Tibial nerve (tissue), 4 donors: ENCODE results near the gene GPR171. TPM values are rescaled to one million over a fixed set of nuclear protein-coding genes. Genes with fewer than 3 reads are reported as not detected.

Source experiments
- DNase-seq, 2 donors: peaks; one replicate each; pipeline ENCODE4 v3.0.0-alpha.2; 2019; ENCODE audit warnings: low spot score in 2 of 2
- H3K27ac ChIP-seq, 4 donors: fragments of 200-600 bp; sonication (generic) in 3 of 4; one replicate each; pipeline ENCODE4 v1.5.1; 2017 to 2019; ENCODE audit warnings: mild to moderate bottlenecking in 1 of 4
- H3K27me3 ChIP-seq, 2 donors: fragments of 200-600 bp; sonication (generic) in 1 of 2; one replicate each; pipeline versions ENCODE4 v1.5.1 to v1.6.0; 2017 to 2019
- H3K36me3 ChIP-seq, 3 donors: fragments of 200-600 bp; sonication (generic); one replicate each; pipeline ENCODE4 v1.5.1; 2018 to 2019
- H3K4me1 ChIP-seq, 4 donors: fragments of 200-600 bp; sonication (generic) in 3 of 4; one replicate each; pipeline ENCODE4 v1.5.1; 2017 to 2019
- H3K4me3 ChIP-seq, 4 donors: fragments of 200-600 bp; sonication (generic) in 3 of 4; one replicate each; pipeline ENCODE4 v1.5.1; 2017 to 2019; ENCODE audit warnings: mild to moderate bottlenecking in 1 of 4, moderate library complexity in 1 of 4
- H3K9me3 ChIP-seq, 4 donors: fragments of 200-600 bp; sonication (generic) in 3 of 4; one replicate each; pipeline ENCODE4 v1.5.1; 2017 to 2019
- EP300 ChIP-seq, 2 donors: sonication (generic); formaldehyde crosslinking; IDR thresholded peaks; one replicate each; pipeline ENCODE4 v1.6.1; 2017; ENCODE audit warnings: antibody characterized with exemption in 2 of 2, mild to moderate bottlenecking in 1 of 2
- POLR2A ChIP-seq, 2 donors: fragments of 450-650 bp; IDR thresholded peaks; one replicate each; pipeline ENCODE4 v1.6.1; 2017; ENCODE audit warnings: antibody characterized with exemption in 2 of 2, mild to moderate bottlenecking in 2 of 2, moderate library complexity in 2 of 2
- WGBS, 2 donors: methylation state at CpG; one replicate each; pipeline ENCODE4 v1.1.5; 2018; 5-methylcytosine and 5-hydroxymethylcytosine counted together
- total RNA-seq, 4 donors: library from RNA; depleted of rRNA; stranded (reverse); fragments of >200 nt; gene quantifications; one replicate each; pipeline ENCODE4 v1.1.0, GENCODE V29; 2016
- TF ChIP-seq, protein P1 (sequence below), 5 experiments: fragments of 200-600 bp in 3 of 5; fragments of 450-650 bp in 2 of 5; sonication (generic) in 3 of 5; IDR thresholded peaks; one replicate each; pipeline ENCODE4 v1.5.1; 2016 to 2019; ENCODE audit warnings: antibody characterized with exemption in 5 of 5, mild to moderate bottlenecking in 3 of 5, moderate library complexity in 2 of 5

The GPR171 gene
- total RNA-seq, 4 donors from 2014 or later: 0.84 to 2.7 (median 1.3) TPM; not detected in 1

DNA sequence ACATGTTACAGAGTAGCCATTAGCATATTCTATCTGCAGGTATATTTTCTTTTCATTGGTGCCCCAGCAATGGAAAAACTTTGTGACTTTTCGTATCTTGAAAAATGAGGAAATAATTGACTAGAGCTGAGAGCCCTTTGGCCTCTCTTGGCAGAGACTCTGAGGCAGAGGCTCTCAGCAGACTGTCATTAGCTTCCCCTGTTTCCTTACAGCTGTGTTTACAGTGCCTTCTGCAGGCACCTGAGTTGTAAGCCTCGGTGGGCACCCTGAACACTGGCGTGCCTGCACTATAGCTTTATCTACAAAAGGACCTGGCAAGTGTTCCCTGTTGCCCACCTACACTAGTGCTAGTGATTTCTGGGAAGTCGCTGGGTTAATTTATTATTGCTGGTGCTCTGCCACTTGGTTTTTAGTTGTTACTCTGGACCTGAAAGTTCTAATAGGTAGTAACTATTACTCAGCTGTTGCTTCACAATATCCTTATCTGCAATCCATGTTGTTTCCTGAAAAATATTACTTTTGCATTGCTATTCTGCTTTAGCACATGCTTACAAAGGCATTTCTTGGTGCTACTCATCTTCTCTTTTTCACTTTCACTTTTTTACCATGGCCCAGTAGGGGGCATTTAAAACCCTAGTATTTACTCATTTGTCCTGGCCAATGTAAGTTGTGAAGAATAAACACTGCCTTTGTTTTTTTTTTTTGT, 7.8 kb upstream of the GPR171 start:
- H3K9me3 ChIP-seq: no peaks in the 10 kb centered on the region
- no peaks in the 10 kb centered on the region for H3K36me3 ChIP-seq
- TF ChIP-seq POLR2A (IDR thresholded peaks at IDR 0.05) (no peak), EP300 (IDR thresholded peaks at IDR 0.05) (no peak)
- DNase-seq: no peak
- 43 to 44% methylated on average over 4 of the region's 4 CpGs for whole genome bisulfite sequencing, 2 donors
- no peak overlapping the region for H3K4me3 ChIP-seq
- no peak overlapping the region for H3K27ac ChIP-seq
- peaks cover 0 to 4% (median 0%) of the 10 kb centered on the region in 4 donors for H3K4me1 ChIP-seq
- no peaks in the 10 kb centered on the region for H3K27me3 ChIP-seq

DNA sequence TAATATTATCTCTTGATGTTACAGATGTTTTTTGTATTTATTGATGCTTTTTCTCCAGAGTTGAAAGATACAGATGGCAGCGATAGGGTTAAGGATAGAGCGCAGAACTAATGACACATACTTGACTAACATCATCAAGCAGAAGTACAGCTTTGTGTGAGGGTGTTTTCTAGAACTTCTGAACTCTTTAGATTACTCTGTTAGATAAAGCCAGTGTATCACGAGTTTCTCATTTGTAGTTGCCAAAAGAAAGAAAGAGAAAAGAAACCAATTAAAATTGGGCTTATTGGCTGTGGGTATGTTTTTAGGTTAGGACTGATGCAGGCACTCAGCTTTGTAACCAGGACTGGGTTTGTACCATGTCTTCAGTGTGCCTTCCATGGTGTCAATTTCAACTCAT, 6.6 kb upstream of the GPR171 start:
- Histone ChIP-seq H3K4me1 (peaks cover 0 to 4% (median 0%) of the 10 kb centered on the region in 4 donors), H3K27me3 (no peaks in the 10 kb centered on the region), H3K36me3 (no peaks in the 10 kb centered on the region), H3K27ac (no peak overlapping the region), H3K4me3 (no peak overlapping the region), H3K9me3 (no peaks in the 10 kb centered on the region)
- WGBS, 2 donors: 87 to 93% methylated on average over 3 of the region's 3 CpGs
- no peak for DNase-seq
- TF ChIP-seq EP300 (IDR thresholded peaks at IDR 0.05) (no peak), POLR2A (IDR thresholded peaks at IDR 0.05) (no peak)
- TF ChIP-seq, protein P1, sequence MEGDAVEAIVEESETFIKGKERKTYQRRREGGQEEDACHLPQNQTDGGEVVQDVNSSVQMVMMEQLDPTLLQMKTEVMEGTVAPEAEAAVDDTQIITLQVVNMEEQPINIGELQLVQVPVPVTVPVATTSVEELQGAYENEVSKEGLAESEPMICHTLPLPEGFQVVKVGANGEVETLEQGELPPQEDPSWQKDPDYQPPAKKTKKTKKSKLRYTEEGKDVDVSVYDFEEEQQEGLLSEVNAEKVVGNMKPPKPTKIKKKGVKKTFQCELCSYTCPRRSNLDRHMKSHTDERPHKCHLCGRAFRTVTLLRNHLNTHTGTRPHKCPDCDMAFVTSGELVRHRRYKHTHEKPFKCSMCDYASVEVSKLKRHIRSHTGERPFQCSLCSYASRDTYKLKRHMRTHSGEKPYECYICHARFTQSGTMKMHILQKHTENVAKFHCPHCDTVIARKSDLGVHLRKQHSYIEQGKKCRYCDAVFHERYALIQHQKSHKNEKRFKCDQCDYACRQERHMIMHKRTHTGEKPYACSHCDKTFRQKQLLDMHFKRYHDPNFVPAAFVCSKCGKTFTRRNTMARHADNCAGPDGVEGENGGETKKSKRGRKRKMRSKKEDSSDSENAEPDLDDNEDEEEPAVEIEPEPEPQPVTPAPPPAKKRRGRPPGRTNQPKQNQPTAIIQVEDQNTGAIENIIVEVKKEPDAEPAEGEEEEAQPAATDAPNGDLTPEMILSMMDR (IDR thresholded peaks at IDR 0.05): no peak

DNA sequence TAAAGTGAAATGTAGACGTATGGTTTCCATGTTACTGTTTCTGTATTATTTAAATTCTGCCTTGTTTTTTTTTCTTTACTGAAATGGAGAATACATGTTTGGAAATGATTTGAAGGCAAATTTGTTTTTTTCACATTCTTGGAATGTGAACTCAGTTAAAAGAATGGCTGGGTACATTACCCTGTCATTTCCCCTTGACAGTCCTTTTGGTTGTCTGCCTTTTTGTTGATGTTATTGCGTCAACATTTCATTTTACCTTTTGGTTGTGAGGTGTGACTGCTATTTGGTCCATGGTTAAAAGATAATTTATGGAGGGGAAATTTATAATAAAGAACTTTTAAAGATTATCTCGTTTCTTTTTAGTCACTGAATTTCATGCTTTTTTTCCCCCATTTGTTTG, 3.2 kb upstream of the GPR171 start:
- Histone ChIP-seq H3K9me3 (no peaks in the 10 kb centered on the region), H3K27ac (no peak overlapping the region), H3K4me3 (no peak overlapping the region), H3K27me3 (no peaks in the 10 kb centered on the region), H3K36me3 (no peaks in the 10 kb centered on the region), H3K4me1 (peaks cover 0 to 4% (median 0%) of the 10 kb centered on the region in 4 donors)
- 72 to 88% methylated on average over 3 of the region's 3 CpGs for WGBS, 2 donors
- TF ChIP-seq, protein P1 (IDR thresholded peaks at IDR 0.05): no peak
- TF ChIP-seq POLR2A (IDR thresholded peaks at IDR 0.05): no peak
- no peak for TF ChIP-seq EP300 (IDR thresholded peaks at IDR 0.05)
- DNase-seq: no peak

DNA sequence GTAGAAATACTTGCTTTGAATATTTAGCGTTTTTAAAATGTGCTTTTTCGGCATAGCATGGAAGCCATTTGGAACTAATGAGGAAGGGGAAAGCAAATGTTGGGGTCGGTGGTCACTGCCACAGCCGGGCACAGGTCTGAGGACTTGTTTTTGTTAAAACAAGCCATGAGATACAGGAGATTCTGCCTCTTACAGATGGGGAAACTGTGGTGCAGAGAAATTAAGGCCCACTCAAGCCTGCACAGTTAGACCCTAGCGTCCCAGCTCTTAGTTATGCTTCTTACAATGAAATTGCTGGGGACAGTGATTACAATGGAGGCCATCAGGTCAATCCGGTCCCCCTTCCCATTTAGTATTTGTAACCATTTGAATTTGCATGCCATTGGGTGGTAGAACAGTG, 2.5 kb upstream of the GPR171 start:
- Histone ChIP-seq H3K9me3 (no peaks in the 10 kb centered on the region), H3K4me1 (peaks cover 0 to 1% (median 0%) of the 10 kb centered on the region in 4 donors), H3K27me3 (no peaks in the 10 kb centered on the region), H3K27ac (no peak overlapping the region), H3K36me3 (no peaks in the 10 kb centered on the region), H3K4me3 (no peak overlapping the region)
- TF ChIP-seq POLR2A (IDR thresholded peaks at IDR 0.05): no peak
- TF ChIP-seq, protein P1 (IDR thresholded peaks at IDR 0.05): no peak
- no peak for TF ChIP-seq EP300 (IDR thresholded peaks at IDR 0.05)
- WGBS, 2 donors: 64 to 70% methylated on average over 6 of the region's 6 CpGs
- no peak for DNase-seq

DNA sequence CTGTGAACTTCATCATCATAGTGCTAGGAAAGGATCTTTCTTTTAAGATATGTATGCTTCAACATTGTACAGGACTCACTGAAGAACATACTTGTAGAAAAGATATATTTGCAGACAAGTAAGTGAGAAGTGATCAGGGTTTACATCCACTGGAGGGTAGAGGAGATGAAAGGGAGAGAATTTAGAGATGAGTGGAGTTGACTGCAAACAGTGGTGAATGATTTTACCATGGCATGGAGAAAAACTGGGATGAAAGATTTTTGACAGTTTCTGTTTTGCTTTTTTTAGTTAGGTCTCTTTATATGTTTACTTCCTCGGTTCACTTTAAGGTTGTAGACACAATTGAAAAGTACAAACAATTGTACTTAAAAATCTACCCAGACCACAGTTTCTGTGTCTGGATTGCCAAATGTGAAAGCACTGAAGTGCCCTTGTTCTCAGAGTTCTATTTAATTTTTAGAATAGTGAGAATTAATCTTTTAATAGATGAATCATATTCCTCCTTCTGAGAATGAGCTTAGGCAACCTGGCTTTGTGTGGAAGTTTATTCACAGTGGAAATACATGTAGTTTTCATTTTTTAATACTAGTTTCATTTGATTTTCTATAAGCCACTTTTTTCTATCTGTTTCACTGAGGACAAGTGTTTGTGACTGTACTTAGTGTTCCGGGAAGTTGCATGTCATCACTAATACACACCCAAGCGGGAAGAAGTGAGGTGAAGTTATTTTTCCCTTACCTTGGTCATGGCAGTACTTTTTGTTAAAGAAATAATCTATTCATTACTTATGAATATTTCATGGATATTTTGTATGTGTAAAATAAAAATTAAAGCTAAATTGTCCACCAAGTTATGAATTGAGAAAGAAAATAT, 1.8 kb upstream of the GPR171 start:
- H3K9me3 ChIP-seq: no peaks in the 10 kb centered on the region
- no peak overlapping the region for H3K27ac ChIP-seq
- H3K4me1 ChIP-seq: no peaks in the 10 kb centered on the region
- H3K27me3 ChIP-seq: no peaks in the 10 kb centered on the region
- WGBS, 2 donors: 77 to 80% methylated on average over 3 of the region's 3 CpGs
- H3K36me3 ChIP-seq: no peaks in the 10 kb centered on the region
- no peak overlapping the region for H3K4me3 ChIP-seq
- no peak for DNase-seq
- no peak for TF ChIP-seq POLR2A (IDR thresholded peaks at IDR 0.05)
- no peak for TF ChIP-seq EP300 (IDR thresholded peaks at IDR 0.05)
